Keratinocyte (primary cell): ENCODE results near the gene ZNF432. TPM values are rescaled to one million over a fixed set of nuclear protein-coding genes. Genes with fewer than 3 reads are reported as not detected.
A peak's percentile ranks its signal among the peaks of the same experiment; 100 is the strongest.

ENCODE experiments used
- DNase-seq: peaks from one replicate; pipeline ENCODE4 v3.0.0-alpha.2; 2011; ENCODE audit warnings: low read depth, missing footprints, low spot score
- FAIRE-seq: peaks from 2 replicates; lab custom pipeline; 2011; peaks lifted over from hg19 to GRCh38; lab: Jason Lieb, UNC
- H2AFZ ChIP-seq: 2 replicates; pipeline ENCODE4 v1.6.0; 2012; ENCODE audit warnings: low read length, control low read depth, inconsistent platforms; ENCODE audit not compliant: control insufficient read depth
- H3K27ac ChIP-seq: 2 replicates; pipeline ENCODE4 v1.5.1; 2011; ENCODE audit warnings: low read length; ENCODE audit not compliant: control insufficient read depth, insufficient read depth
- H3K27me3 ChIP-seq: 3 replicates; pipeline ENCODE4 v1.6.0; 2011; ENCODE audit warnings: low read length; ENCODE audit not compliant: control insufficient read depth, insufficient read depth; ENCODE audit errors: extremely low read depth
- H3K36me3 ChIP-seq, 2 experiments: 2 replicates in 1 of 2; 3 replicates in 1 of 2; pipeline ENCODE4 v1.5.1; 2011; ENCODE audit warnings: low read length in 2 of 2, mild to moderate bottlenecking in 1 of 2; ENCODE audit not compliant: control insufficient read depth in 2 of 2, insufficient read depth in 2 of 2; ENCODE audit errors: extremely low read depth in 1 of 2
- H3K4me1 ChIP-seq: 3 replicates; pipeline ENCODE4 v1.5.1; 2011; ENCODE audit warnings: low read length; ENCODE audit not compliant: control insufficient read depth, insufficient read depth; ENCODE audit errors: extremely low read depth
- H3K4me2 ChIP-seq: 3 replicates; pipeline ENCODE4 v1.6.0; 2011; ENCODE audit warnings: low read depth, low read length; ENCODE audit not compliant: control insufficient read depth, insufficient read depth; ENCODE audit errors: extremely low read depth
- H3K4me3 ChIP-seq, 3 experiments: fragments of 200-600 bp in 1 of 3; sonication (generic) in 1 of 3; 2 replicates in 2 of 3; 3 replicates in 1 of 3; pipeline ENCODE4 v1.5.1; 2011 to 2016; ENCODE audit warnings: low read length in 3 of 3, mild to moderate bottlenecking in 3 of 3, control low read depth in 2 of 3, inconsistent platforms in 1 of 3, low read depth in 1 of 3, mixed read lengths in 1 of 3, mixed run types in 1 of 3, moderate library complexity in 1 of 3; ENCODE audit not compliant: control insufficient read depth in 2 of 3, insufficient read depth in 2 of 3; ENCODE audit errors: extremely low read depth in 1 of 3
- H3K79me2 ChIP-seq: 2 replicates; pipeline ENCODE4 v1.6.0; 2012; ENCODE audit warnings: low read length; ENCODE audit not compliant: control insufficient read depth, insufficient read depth
- H3K9ac ChIP-seq: 3 replicates; pipeline ENCODE4 v1.6.0; 2011; ENCODE audit warnings: low read length; ENCODE audit not compliant: control insufficient read depth, insufficient read depth; ENCODE audit errors: extremely low read depth
- H3K9me1 ChIP-seq: 3 replicates; pipeline ENCODE4 v1.6.0; 2011; ENCODE audit warnings: low read length; ENCODE audit not compliant: control insufficient read depth, insufficient read depth; ENCODE audit errors: extremely low read depth
- H3K9me3 ChIP-seq: 2 replicates; pipeline ENCODE4 v1.5.1; 2012; ENCODE audit warnings: low read depth, low read length; ENCODE audit not compliant: control insufficient read depth
- H4K20me1 ChIP-seq: 3 replicates; pipeline ENCODE4 v1.6.0; 2011; ENCODE audit warnings: low read length; ENCODE audit not compliant: control insufficient read depth, insufficient read depth; ENCODE audit errors: extremely low read depth
- EZH2 ChIP-seq: IDR thresholded peaks from one replicate; pipeline ENCODE4 v1.6.1; 2012; ENCODE audit warnings: inconsistent platforms, mild to moderate bottlenecking, low read length, moderate library complexity
- dilution Hi-C: fragments of 300-500 bp; cut with MboI; formaldehyde crosslinking; loops from one replicate; pipeline ENCODE4 v1.7.0; 2020; ENCODE audit warnings: low sequenced_read_pairs; ENCODE audit not compliant: extremely low pct_ligation_motif_present
- polyA plus RNA-seq, 5 experiments: library from polyadenylated mRNA; depleted of rRNA in 3 of 5; stranded (reverse) in 3 of 5; stranded (forward) in 1 of 5; unstranded in 1 of 5; fragments of >200 nt; gene quantifications; 1 replicate in 1 of 5; 2 replicates in 3 of 5; 3 replicates in 1 of 5; pipeline versions ENCODE4 v1.2.1 to v1.2.3, GENCODE V29; 2011 to 2012; ENCODE audit warnings: missing spikeins in 2 of 5, low read depth in 1 of 5, low replicate concordance in 1 of 5
- TF ChIP-seq, protein P1 (sequence below), 3 experiments: IDR thresholded peaks in 1 of 3; conservative IDR thresholded peaks in 1 of 3; optimal IDR thresholded peaks in 1 of 3; 2 replicates in 2 of 3; 3 replicates in 1 of 3; pipeline versions ENCODE3 to v1.5.1; 2011; ENCODE audit warnings: low read length in 3 of 3, mild to moderate bottlenecking in 3 of 3, moderate library complexity in 2 of 3, control low read depth in 1 of 3, inconsistent platforms in 1 of 3; ENCODE audit not compliant: insufficient read depth in 2 of 3; ENCODE audit errors: extremely low read depth in 1 of 3

The ZNF432 gene
- polyA plus RNA-seq, 1 donor (not counting 4 experiments of a cell fraction or from before 2014, with no cell fraction given) = 14.8 TPM

GRCh38 chr19:52007451-52007805 is 41.2 kb downstream of the ZNF432 start:
- no peak for DNase-seq
- Histone ChIP-seq H3K9ac (peak overlapping the region; percentile 87), H3K9me3 (no peaks in the 10 kb centered on the region), H3K9me1 (no peaks in the 10 kb centered on the region), H3K4me3 (peak overlapping the region; percentile 75 to 99 (median 96)), H2AFZ (peak overlapping the region; percentile 100), H3K36me3 (peaks cover 0 to 2% of the 10 kb centered on the region in 2 experiments), H3K27me3 (no peaks in the 10 kb centered on the region), H3K4me2 (peak overlapping the region; percentile 95), H3K4me1 (no peaks in the 10 kb centered on the region), H3K79me2 (peaks cover 12% of the 10 kb centered on the region), H3K27ac (peak overlapping the region; percentile 89), H4K20me1 (no peaks in the 10 kb centered on the region)
- no peak for FAIRE-seq
- TF ChIP-seq EZH2 = no peak
- TF ChIP-seq, protein P1, sequence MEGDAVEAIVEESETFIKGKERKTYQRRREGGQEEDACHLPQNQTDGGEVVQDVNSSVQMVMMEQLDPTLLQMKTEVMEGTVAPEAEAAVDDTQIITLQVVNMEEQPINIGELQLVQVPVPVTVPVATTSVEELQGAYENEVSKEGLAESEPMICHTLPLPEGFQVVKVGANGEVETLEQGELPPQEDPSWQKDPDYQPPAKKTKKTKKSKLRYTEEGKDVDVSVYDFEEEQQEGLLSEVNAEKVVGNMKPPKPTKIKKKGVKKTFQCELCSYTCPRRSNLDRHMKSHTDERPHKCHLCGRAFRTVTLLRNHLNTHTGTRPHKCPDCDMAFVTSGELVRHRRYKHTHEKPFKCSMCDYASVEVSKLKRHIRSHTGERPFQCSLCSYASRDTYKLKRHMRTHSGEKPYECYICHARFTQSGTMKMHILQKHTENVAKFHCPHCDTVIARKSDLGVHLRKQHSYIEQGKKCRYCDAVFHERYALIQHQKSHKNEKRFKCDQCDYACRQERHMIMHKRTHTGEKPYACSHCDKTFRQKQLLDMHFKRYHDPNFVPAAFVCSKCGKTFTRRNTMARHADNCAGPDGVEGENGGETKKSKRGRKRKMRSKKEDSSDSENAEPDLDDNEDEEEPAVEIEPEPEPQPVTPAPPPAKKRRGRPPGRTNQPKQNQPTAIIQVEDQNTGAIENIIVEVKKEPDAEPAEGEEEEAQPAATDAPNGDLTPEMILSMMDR (optimal IDR thresholded peaks at IDR 0.05 in 1 of 3, IDR thresholded peaks at IDR 0.05 in 1 of 3, conservative IDR thresholded peaks at IDR 0.05 in 1 of 3; ENCODE audit: extremely low read depth in 1 of 3, insufficient read depth in 2 of 3, low read length in 3 of 3) = no peak
- dilution Hi-C loops = no loop called here

- TF ChIP-seq EZH2 = no peak
Observed at GRCh38 chr19:51994048-51994644, 54.5 kb downstream of the ZNF432 start.

DNA sequence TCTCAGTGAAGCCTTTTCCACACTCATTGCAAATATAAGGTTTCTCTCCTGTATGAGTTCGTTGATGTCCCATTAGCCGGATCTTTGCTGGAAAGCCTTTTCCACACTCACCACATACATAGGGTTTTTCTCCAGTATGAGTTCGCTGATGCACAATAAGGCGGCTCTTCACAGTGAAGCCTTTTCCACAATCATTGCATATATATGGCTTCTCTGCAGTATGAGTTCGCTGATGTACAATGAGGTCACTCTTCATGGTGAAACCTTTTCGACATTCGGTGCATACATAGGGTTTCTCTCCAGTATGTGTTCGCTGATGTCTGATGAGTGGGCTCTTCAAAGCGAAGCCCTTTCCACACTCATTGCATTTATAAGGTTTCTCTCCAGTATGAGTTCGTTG is 55.2 kb downstream of the ZNF432 start:
- peaks cover 17% of the 10 kb centered on the region for H3K9me3 ChIP-seq
- no peaks in the 10 kb centered on the region for H3K79me2 ChIP-seq
- H3K9ac ChIP-seq = no peak overlapping the region
- H3K9me1 ChIP-seq = no peaks in the 10 kb centered on the region
- no peak overlapping the region for H3K27ac ChIP-seq
- H4K20me1 ChIP-seq = no peaks in the 10 kb centered on the region
- H3K4me3 ChIP-seq = no peak overlapping the region
- no peak for TF ChIP-seq EZH2
- TF ChIP-seq, protein P1 (optimal IDR thresholded peaks at IDR 0.05 in 1 of 3, IDR thresholded peaks at IDR 0.05 in 1 of 3, conservative IDR thresholded peaks at IDR 0.05 in 1 of 3; ENCODE audit: extremely low read depth in 1 of 3, insufficient read depth in 2 of 3, low read length in 3 of 3) = no peak
- H3K4me1 ChIP-seq = no peaks in the 10 kb centered on the region
- no peak overlapping the region for H3K4me2 ChIP-seq
- FAIRE-seq (peak; percentile 20), DNase-seq (no peak)
- H3K27me3 ChIP-seq = no peaks in the 10 kb centered on the region
- dilution Hi-C loops = no loop called here
- peaks cover 0 to 7% of the 10 kb centered on the region in 2 experiments for H3K36me3 ChIP-seq
- no peak overlapping the region for H2AFZ ChIP-seq

More at GRCh38 chr19:51994048-51994644, 54.5 kb downstream of the ZNF432 start:
- Histone ChIP-seq H3K27me3 (no peaks in the 10 kb centered on the region), H3K4me3 (no peak overlapping the region), H3K79me2 (no peaks in the 10 kb centered on the region), H3K36me3 (peaks cover 0 to 9% of the 10 kb centered on the region in 2 experiments), H3K9me1 (no peaks in the 10 kb centered on the region), H3K4me1 (no peaks in the 10 kb centered on the region), H3K27ac (no peak overlapping the region), H3K9me3 (peaks cover 13% of the 10 kb centered on the region), H3K9ac (no peak overlapping the region), H4K20me1 (no peaks in the 10 kb centered on the region), H3K4me2 (no peak overlapping the region), H2AFZ (no peak overlapping the region)
- DNase-seq (no peak), FAIRE-seq (peak; percentile 49)
- dilution Hi-C loops = no loop called here
